ENCODE results near the gene MIER2.
"Not testable (repeated sequence)": the region's sequence is repeated elsewhere in the genome, so short reads cannot be mapped to it uniquely, and the experiment has no call there.

Gene MIER2

GRCh38 chr19:281156-281853 lies 63.3 kb downstream of the MIER2 start:
- no peak for DNase-seq

DNA sequence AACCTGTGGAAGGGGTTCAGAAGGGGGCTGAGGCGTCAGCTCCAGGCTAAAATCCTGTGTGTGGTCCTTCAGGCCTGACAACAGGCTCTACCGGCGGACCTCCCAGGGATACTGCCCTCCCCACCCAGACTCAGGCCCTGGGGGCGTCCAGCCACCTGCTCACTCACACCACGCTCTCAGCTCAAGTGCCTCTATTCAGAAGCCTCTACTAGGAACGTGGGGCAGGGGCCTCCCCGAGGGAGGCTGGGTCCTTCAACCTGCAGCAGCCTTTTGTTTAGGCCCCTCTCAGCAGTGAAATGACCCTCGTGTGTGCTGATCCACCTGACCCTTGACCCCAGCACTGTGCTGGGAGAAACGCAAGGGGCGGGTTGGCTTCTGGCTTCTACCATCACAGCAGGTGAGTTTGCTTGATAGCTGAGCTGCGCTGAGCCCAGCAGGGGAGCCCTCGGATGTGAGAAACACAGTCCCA lies 64.0 kb downstream of the MIER2 start:
- DNase-seq, result no peak

DNA sequence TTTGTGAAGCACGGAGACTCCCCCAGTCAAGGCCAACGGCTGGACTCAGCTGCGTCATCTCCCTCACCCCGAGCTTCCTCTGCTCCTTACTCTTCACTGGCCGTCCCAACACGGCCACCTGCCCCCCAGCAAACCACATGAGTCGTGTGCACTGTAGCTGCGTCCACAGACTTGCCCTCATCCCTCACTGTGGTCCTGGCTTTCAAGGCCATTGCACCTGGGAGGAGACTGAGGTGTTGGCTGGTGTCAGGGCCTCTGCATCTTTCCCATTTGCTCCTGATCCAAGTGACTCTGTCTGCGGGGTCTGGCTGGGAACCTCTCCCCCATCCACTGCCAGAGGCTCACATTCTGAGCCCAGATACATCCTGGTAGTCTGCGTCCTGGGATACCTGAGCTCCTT lies 64.9 kb downstream of the MIER2 start:
- no peak for DNase-seq

DNA sequence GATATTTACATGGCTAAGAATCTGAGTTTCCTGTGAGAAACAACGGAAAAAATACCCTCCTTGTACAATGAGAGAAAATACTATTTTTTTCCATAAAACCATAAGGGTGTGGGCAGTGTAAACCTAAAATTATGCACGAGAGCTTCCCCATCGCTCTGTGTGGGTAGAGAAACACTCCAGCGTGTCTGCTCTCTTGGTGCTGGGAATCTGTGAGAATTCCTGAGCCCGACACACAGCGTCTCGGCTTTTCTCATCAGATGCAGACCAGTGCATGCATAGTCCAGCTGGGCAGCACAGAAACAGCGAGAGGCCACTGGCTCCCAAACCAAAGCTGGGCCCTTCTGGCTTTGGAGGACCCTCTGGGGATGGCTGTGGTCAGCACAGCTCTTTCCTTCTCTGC lies 65.4 kb downstream of the MIER2 start:
- DNase-seq, result no peak

- DNase-seq, result no peak
These were observed 66.9 kb downstream of the MIER2 start for GRCh38 chr19:277581-278165.

GRCh38 chr19:277131-277530 lies 67.5 kb downstream of the MIER2 start:
- DNase-seq, result no peak

DNA sequence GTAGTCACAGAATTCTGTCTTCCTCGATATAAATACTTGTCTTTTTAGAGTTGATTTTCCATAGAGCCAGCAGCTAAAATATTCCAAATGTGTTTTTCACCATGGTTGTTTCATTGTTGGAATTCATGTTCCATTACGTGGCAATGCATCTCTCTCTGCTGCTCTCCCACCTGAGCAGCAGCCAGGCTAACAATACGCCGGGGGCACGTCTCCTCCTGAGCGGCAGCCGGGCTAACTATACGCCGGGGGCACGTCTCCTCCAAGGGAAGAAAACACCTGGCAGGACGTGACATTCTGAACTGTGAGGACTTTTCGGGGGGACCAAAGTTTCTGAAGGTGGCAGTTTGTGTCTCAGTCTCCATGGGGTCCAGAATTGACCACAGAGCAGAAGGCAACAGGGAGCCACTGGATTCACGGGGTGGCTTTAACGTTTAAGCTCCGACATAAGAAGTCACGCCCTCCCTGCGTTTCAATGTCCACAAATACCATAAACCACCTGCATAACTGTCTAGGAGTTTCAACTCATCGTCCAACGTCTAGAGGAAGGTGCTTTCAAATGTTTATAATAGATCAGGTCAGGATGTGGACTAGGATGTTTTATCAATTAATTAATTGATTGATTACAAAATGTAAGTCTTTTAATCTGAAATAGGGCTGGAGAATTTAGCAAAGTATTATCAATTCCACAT lies 68.5 kb downstream of the MIER2 start:
- DNase-seq, result no peak

- no peak for DNase-seq
These were observed 69.6 kb downstream of the MIER2 start for GRCh38 chr19:275000-275399.

DNA sequence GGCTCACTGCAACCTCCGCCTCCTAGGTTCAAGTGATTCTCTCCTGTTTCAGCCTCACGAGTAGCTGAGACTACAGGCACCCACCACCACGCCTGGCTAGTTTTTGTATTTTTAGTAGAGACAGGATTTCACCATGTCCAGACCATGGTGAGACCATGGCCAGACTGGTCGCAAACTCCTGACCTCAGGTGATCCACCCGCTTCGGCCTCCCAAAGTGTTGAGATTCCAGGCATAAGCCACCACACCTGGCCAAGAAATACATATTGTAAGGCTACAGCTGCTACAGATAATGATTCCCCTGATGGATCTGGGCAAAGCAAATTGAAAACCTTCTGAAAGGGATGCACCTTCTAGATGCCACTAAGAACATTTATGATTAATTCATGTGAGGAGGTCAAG lies 71.2 kb downstream of the MIER2 start:
- no peak for DNase-seq

DNA sequence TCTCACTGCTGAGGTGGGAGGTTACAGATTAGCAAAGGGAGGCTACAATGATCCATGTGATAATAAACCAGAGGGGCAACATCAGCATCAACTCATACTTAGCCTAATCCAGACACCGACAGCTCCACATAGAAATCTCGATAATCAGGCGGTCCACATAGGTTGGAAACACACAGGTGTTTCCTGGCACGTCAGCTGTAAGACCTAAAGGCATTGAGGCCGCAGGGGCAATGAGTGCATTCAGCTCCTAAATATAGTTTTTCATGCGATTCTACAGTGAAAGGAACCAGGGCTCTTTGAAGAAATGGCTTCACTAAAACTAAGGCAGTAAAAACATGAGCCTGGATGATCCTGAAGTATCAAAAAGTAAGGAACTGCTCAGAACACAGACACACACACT lies 72.7 kb downstream of the MIER2 start:
- DNase-seq, result no peak

GRCh38 chr19:270766-271318 lies 73.8 kb downstream of the MIER2 start:
- not testable (repeated sequence) for DNase-seq

DNA sequence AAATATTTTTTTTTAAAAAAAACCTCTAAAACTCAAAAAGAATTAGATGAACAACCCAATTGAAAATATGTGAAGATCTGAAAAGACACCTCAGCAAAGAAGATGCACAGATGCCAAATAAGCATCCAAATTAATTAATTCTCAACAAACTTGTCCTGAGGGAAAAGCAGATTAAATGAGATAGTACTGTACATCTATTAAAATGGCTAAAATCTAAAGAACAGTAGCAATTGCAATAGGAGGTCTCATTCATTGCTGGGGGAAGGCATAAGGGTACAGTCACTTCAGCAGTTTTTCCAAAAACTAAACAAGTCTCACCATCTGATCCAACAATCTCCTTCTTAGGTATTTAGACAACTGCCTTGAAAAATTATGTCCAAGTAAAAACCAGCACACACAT lies 75.4 kb downstream of the MIER2 start:
- no peak for DNase-seq

DNA sequence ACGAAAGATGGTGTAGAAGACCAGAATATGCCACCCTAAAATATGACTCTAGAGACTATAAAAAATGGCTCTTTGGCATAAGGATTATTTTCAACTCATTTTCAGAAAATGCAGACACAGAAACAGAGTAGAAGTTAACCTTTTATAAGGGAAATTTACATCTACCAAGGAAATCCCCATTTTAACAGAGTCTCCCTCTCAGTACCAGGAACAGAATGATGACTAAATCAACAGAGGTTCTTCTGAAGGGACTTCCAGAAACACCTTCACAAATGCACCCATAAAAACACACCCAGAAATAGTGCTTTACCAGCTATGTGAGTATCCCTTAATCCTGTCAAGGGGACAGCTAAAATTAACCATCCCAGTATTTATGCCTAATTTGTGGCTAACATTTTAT lies 82.5 kb downstream of the MIER2 start:
- no peak for DNase-seq

DNA sequence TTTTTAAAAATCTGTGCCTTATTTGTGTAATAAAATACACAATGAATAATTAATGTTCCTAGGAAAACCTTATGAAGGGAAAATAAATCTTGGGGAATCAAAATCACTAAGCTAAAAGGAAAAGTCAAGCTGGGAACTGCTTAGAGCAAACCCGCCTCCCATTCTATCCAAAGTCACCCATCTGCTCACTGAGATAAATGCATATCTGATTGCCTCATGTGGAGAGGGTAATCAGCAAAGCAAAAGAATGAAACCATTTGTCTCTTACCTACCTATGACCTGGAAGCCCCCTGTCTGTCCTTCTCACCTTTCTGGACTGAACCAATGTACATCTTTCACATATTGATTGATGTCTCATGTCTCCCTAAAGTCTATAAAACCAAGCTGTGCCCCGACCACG lies 87.8 kb downstream of the MIER2 start:
- not testable (repeated sequence) for DNase-seq

All from activated gamma-delta T cell (primary cell).